ENCODE data around the gene AQP6.

DNA sequence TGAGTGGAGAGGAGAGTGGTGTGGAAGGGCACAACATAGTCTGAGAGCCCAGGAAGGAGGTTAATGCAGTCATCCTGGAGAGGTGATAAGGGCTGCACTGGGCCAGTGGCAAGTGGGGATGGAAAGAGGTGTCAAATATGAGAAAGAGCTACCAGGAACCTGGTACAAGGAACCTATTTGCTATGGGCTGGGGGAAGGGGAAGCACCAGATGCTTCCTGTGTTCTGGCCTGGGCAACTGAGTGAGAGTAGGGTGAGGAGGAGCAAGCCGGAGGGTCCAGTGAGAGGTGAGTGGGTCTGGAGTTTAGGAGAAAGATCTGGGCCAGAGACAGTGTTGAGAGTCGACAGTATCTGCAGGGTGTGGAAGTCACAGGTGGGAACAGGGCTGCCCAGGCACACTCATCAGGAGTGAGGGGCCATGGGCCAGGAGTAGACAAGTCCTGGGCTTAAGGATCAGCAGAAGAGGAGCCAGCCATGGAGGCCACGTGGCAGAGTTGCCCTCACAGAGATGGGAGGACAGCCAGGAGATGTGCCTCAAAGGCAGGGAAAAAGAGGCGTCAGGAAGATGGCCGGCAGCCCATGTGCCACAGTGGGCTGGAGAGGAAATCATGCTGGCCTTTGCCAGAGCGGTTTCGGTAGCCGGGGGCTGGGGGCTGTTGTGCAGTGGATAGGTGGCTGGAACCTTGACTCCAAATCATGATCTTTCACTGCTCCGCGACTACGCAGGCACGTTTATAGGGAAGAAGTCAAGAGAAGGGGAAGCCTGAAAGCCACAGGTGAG is 2.9 kb upstream of the AQP6 start:
- TF ChIP-seq, protein P1, sequence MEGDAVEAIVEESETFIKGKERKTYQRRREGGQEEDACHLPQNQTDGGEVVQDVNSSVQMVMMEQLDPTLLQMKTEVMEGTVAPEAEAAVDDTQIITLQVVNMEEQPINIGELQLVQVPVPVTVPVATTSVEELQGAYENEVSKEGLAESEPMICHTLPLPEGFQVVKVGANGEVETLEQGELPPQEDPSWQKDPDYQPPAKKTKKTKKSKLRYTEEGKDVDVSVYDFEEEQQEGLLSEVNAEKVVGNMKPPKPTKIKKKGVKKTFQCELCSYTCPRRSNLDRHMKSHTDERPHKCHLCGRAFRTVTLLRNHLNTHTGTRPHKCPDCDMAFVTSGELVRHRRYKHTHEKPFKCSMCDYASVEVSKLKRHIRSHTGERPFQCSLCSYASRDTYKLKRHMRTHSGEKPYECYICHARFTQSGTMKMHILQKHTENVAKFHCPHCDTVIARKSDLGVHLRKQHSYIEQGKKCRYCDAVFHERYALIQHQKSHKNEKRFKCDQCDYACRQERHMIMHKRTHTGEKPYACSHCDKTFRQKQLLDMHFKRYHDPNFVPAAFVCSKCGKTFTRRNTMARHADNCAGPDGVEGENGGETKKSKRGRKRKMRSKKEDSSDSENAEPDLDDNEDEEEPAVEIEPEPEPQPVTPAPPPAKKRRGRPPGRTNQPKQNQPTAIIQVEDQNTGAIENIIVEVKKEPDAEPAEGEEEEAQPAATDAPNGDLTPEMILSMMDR (conservative IDR thresholded peaks at IDR 0.05), result no peak
- TF ChIP-seq EZH2 (IDR thresholded peaks at IDR 0.05; ENCODE audit: low read depth), result no peak
